Prostate gland (tissue), 2 donors: Measurements from ENCODE around the gene NHERF2.

Experiments used
- POLR2A ChIP-seq: fragments of 450-650 bp; IDR thresholded peaks from one replicate; pipeline ENCODE4 v1.6.1; 2016; ENCODE audit warnings: antibody characterized with exemption, mild to moderate bottlenecking
- POLR2AphosphoS5 ChIP-seq: sonication (generic); formaldehyde crosslinking; IDR thresholded peaks from one replicate; pipeline ENCODE4 v1.6.1; 2017; ENCODE audit warnings: antibody characterized with exemption
- TF ChIP-seq, protein P1 (sequence below), 4 experiments: fragments of 200-600 bp in 2 of 4; fragments of 450-650 bp in 2 of 4; sonication (generic) in 2 of 4; IDR thresholded peaks; 1 replicate in 3 of 4; 2 replicates in 1 of 4; pipeline ENCODE4 v1.5.1; 2016 to 2019; ENCODE audit warnings: antibody characterized with exemption in 4 of 4, mild to moderate bottlenecking in 2 of 4, moderate library complexity in 2 of 4

DNA sequence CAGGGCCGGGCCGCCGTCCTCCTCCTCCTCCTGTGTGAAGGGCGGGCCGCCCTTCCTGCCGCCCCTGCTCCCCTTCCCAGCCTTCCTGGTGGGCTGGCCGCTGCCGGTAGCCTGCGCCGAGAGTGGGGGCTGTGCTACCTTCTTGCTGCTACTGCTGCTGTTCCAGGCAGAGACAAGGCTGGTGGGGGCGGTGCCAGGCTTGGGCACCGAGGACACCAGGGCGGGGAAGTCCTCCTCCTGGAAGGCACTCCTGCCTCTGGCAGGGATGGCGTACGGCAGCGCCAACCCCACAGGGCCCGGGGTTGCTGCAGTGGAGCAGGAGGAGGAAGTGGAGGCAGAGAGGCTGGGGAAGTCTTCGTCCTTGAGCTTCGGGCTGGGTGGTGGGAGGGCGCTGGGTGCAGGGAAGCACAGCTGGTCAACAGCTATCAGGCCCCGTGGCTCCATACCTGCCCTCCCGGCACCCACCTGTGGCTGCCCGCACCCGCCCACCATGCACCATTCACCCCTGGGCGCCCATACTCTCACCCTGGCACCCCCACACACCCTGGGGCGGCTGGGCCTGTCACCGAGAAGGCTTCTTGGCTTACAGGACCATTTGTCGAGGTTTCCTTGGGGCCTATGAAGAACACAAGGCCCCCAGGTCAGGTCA, 26.7 kb upstream of the NHERF2 start:
- TF ChIP-seq, protein P1, sequence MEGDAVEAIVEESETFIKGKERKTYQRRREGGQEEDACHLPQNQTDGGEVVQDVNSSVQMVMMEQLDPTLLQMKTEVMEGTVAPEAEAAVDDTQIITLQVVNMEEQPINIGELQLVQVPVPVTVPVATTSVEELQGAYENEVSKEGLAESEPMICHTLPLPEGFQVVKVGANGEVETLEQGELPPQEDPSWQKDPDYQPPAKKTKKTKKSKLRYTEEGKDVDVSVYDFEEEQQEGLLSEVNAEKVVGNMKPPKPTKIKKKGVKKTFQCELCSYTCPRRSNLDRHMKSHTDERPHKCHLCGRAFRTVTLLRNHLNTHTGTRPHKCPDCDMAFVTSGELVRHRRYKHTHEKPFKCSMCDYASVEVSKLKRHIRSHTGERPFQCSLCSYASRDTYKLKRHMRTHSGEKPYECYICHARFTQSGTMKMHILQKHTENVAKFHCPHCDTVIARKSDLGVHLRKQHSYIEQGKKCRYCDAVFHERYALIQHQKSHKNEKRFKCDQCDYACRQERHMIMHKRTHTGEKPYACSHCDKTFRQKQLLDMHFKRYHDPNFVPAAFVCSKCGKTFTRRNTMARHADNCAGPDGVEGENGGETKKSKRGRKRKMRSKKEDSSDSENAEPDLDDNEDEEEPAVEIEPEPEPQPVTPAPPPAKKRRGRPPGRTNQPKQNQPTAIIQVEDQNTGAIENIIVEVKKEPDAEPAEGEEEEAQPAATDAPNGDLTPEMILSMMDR (IDR thresholded peaks at IDR 0.05) = no peak
- no peak for TF ChIP-seq POLR2A
- TF ChIP-seq POLR2AphosphoS5 = no peak
